Activated B cell treated with CpG ODN at 0.5 μM for 24 hours (primary cell): Measurements from ENCODE around the gene PELI2. TPM values are rescaled to one million over a fixed set of nuclear protein-coding genes. Genes with fewer than 3 reads are reported as not detected.

ENCODE experiments used
- ATAC-seq: fragments of 200-7000 bp; cut with Tn5 transposase; one replicate; pipeline ENCODE4 v1.10.0; 2021; ENCODE audit warnings: low read depth, mild to moderate bottlenecking, moderate library complexity
- CTCF ChIA-PET: fragments of 350-600 bp; sonication (Branson Sonifier 250); formaldehyde crosslinking; loops from one replicate; lab custom pipeline; 2021; ENCODE audit warnings: antibody characterized with exemption; lab: Charles Lee
- POLR2A ChIA-PET: fragments of 350-600 bp; sonication (Branson Sonifier 250); formaldehyde crosslinking; loops from one replicate; lab custom pipeline; 2021; ENCODE audit warnings: antibody characterized with exemption; lab: Charles Lee
- DNase-seq: peaks from one replicate; pipeline ENCODE4 v3.0.0; 2022
- H3K27ac Mint-ChIP-seq: one replicate; pipeline ENCODE4 v1.8.0; 2020; ENCODE audit warnings: mixed read lengths
- H3K27me3 Mint-ChIP-seq: one replicate; pipeline ENCODE4 v1.8.0; 2021; ENCODE audit warnings: mixed read lengths
- H3K36me3 Mint-ChIP-seq: one replicate; pipeline ENCODE4 v1.8.0; 2021; ENCODE audit warnings: low read depth, mixed read lengths
- H3K4me1 Mint-ChIP-seq: one replicate; pipeline ENCODE4 v1.8.0; 2021; ENCODE audit warnings: mixed read lengths
- H3K4me3 Mint-ChIP-seq: one replicate; pipeline ENCODE4 v1.8.0; 2020; ENCODE audit warnings: mild to moderate bottlenecking, mixed read lengths
- H3K9me3 Mint-ChIP-seq: one replicate; pipeline ENCODE4 v1.8.0; 2020; ENCODE audit warnings: mixed read lengths
- intact Hi-C: fragments of 100-400 bp; cut with micrococcal nuclease; formaldehyde crosslinking; loops from one replicate; pipeline ENCODE4 v1.15.1; 2024
- total RNA-seq: library from RNA; stranded (reverse); gene quantifications from 2 replicates; pipeline ENCODE4 v1.2.3, GENCODE V29; 2022
- TF ChIP-seq, protein P1 (sequence below): fragments of 200-600 bp; IDR thresholded peaks from one replicate; pipeline ENCODE4 v1.8.0; 2022; ENCODE audit warnings: antibody characterized with exemption, mild to moderate bottlenecking

PELI2 gene
- total RNA-seq, 1 donor from 2014 or later: 6.1 TPM

DNA sequence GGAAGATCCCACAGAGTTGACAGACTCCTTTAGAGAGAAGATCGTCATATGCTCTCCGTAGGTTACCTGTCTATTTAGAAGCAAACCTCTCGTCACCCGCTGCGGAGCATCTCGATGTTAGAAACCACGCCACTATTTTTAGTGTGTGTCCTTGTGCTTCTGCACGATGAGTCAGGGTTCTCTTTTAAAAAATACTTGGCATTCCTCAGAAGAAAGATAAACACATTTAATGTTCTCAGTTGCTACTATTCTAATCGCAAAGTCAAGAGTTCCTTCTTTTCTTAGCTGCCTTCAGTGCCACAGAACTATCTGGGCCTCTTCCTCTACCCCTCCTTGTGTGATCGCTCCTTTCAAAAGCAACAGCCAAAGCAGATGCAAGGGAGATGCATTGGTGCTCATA lies 192.4 kb downstream of the PELI2 start:
- intact Hi-C loops: no loop called here
- CTCF ChIA-PET: no interaction called here
- Mint-ChIP-seq H3K9me3 (peaks cover 4% of the 10 kb centered on the region), H3K4me3 (no peak overlapping the region), H3K36me3 (peaks cover 3% of the 10 kb centered on the region), H3K27ac (no peak overlapping the region), H3K4me1 (peaks cover 2% of the 10 kb centered on the region), H3K27me3 (no peaks in the 10 kb centered on the region)
- ATAC-seq: no peak
- POLR2A ChIA-PET: no interaction called here
- TF ChIP-seq, protein P1, sequence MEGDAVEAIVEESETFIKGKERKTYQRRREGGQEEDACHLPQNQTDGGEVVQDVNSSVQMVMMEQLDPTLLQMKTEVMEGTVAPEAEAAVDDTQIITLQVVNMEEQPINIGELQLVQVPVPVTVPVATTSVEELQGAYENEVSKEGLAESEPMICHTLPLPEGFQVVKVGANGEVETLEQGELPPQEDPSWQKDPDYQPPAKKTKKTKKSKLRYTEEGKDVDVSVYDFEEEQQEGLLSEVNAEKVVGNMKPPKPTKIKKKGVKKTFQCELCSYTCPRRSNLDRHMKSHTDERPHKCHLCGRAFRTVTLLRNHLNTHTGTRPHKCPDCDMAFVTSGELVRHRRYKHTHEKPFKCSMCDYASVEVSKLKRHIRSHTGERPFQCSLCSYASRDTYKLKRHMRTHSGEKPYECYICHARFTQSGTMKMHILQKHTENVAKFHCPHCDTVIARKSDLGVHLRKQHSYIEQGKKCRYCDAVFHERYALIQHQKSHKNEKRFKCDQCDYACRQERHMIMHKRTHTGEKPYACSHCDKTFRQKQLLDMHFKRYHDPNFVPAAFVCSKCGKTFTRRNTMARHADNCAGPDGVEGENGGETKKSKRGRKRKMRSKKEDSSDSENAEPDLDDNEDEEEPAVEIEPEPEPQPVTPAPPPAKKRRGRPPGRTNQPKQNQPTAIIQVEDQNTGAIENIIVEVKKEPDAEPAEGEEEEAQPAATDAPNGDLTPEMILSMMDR: no peak
- DNase-seq: no peak

- Mint-ChIP-seq H3K36me3 (peaks cover 3% of the 10 kb centered on the region), H3K4me1 (peaks cover 2% of the 10 kb centered on the region), H3K27ac (no peak overlapping the region), H3K27me3 (no peaks in the 10 kb centered on the region), H3K9me3 (peaks cover 4% of the 10 kb centered on the region), H3K4me3 (no peak overlapping the region)
- CTCF ChIA-PET: no interaction called here
- intact Hi-C loops: no loop called here
- TF ChIP-seq, protein P1: no peak
- POLR2A ChIA-PET: no interaction called here
- ATAC-seq: no peak
- no peak for DNase-seq
These were observed 195.6 kb downstream of the PELI2 start for GRCh38 chr14:56313789-56314188.

- peaks cover 2% of the 10 kb centered on the region for H3K4me1 Mint-ChIP-seq
These were observed 200.3 kb downstream of the PELI2 start for GRCh38 chr14:56318393-56319115.

DNA sequence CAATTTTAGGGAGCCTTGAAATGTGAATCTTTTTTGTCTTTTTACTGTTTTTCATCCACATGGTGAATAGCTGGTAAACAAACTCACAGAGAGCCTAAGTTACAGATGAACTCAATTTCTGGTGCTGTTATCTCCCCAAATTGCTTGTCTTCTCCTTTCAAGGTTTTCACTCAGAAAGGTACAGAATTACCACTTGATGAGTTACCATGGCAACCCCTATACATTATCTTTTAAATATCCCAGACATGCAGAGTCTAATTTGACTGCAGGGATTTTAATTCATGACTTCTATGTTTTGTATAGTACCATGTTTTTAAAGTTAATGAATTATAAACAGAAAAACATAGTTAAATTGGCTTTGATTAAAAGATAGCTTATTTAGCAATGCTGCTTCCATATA lies 203.7 kb downstream of the PELI2 start:
- ChIA-PET POLR2A (no interaction called here), CTCF (no interaction called here)
- TF ChIP-seq, protein P1: no peak
- Mint-ChIP-seq H3K4me3 (no peak overlapping the region), H3K27me3 (no peaks in the 10 kb centered on the region), H3K4me1 (no peaks in the 10 kb centered on the region), H3K36me3 (no peaks in the 10 kb centered on the region), H3K9me3 (no peaks in the 10 kb centered on the region), H3K27ac (no peak overlapping the region)
- intact Hi-C loops: no loop called here
- ATAC-seq: no peak
- DNase-seq: no peak

More at GRCh38 chr14:56318393-56319115, 200.3 kb downstream of the PELI2 start:
- no peak for DNase-seq
- no peak overlapping the region for H3K4me3 Mint-ChIP-seq
- no peak for ATAC-seq
- H3K27ac Mint-ChIP-seq: no peak overlapping the region
- intact Hi-C loops: no loop called here
- ChIA-PET CTCF (no interaction called here), POLR2A (no interaction called here)
- TF ChIP-seq, protein P1: no peak
- H3K9me3 Mint-ChIP-seq: peaks cover 4% of the 10 kb centered on the region
- peaks cover 3% of the 10 kb centered on the region for H3K36me3 Mint-ChIP-seq
- no peaks in the 10 kb centered on the region for H3K27me3 Mint-ChIP-seq

DNA sequence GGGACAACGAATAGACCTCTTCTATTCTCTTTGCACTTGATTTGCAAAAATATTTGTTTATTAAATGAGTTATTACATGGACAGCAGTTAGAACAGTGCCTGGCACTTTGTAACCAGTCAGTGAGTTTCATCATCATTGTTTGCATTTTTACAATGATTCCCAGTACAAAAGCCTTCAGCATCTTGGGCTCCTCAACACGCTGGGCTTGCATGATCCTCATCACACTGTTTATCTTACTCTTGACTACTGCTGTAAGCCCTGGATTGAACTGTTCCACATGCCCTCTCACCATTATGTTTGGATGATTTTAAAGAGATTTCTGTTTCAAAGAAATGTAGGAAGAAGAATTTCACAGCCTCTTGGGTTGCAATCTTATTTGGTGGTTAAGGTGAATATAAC lies 204.3 kb downstream of the PELI2 start:
- TF ChIP-seq, protein P1: no peak
- POLR2A ChIA-PET: no interaction called here
- Mint-ChIP-seq H3K36me3 (no peaks in the 10 kb centered on the region), H3K9me3 (no peaks in the 10 kb centered on the region), H3K4me3 (no peak overlapping the region), H3K4me1 (no peaks in the 10 kb centered on the region), H3K27me3 (no peaks in the 10 kb centered on the region), H3K27ac (no peak overlapping the region)
- CTCF ChIA-PET: no interaction called here
- ATAC-seq (no peak), DNase-seq (no peak)
- intact Hi-C loops: no loop called here
